Measurements from ENCODE around the gene EVC.

The EVC gene

GRCh38 chr4:5746829-5747737, 36.1 kb downstream of the EVC start:
- CTCF ChIA-PET = no interaction called here
- DNase-seq (ENCODE audit: extremely low spot score) = no peak
- TF ChIP-seq LEF1 (IDR thresholded peaks at IDR 0.05; ENCODE audit: borderline replicate concordance) (no peak), SUZ12 (IDR thresholded peaks at IDR 0.05) (no peak), FOXA1 (IDR thresholded peaks at IDR 0.05) (no peak), TARDBP (IDR thresholded peaks at IDR 0.05) (no peak), NFRKB (IDR thresholded peaks at IDR 0.05) (no peak), BHLHE40 (IDR thresholded peaks at IDR 0.05; ENCODE audit: borderline replicate concordance) (no peak), FOXM1 (IDR thresholded peaks at IDR 0.05; ENCODE audit: borderline replicate concordance) (no peak), SP1 (IDR thresholded peaks at IDR 0.05) (no peak), HDGF (IDR thresholded peaks at IDR 0.05; ENCODE audit: borderline replicate concordance) (no peak), ZNF384 (IDR thresholded peaks at IDR 0.05) (no peak), FOXK2 (IDR thresholded peaks at IDR 0.05) (no peak), CTBP1 (IDR thresholded peaks at IDR 0.05; ENCODE audit: borderline replicate concordance) (no peak), L3MBTL2 (conservative IDR thresholded peaks at IDR 0.05) (no peak), ELF4 (IDR thresholded peaks at IDR 0.05) (no peak)
- POLR2A ChIA-PET = no interaction called here

GRCh38 chr4:5747738-5748375, 36.9 kb downstream of the EVC start:
- DNase-seq (ENCODE audit: extremely low spot score) = no peak
- no peak for TF ChIP-seq SUZ12 (IDR thresholded peaks at IDR 0.05)
- no peak for TF ChIP-seq ARNT (IDR thresholded peaks at IDR 0.05)
- no peak for TF ChIP-seq ELF4 (IDR thresholded peaks at IDR 0.05)
- TF ChIP-seq SP1 (IDR thresholded peaks at IDR 0.05) = no peak
- TF ChIP-seq, protein P1, sequence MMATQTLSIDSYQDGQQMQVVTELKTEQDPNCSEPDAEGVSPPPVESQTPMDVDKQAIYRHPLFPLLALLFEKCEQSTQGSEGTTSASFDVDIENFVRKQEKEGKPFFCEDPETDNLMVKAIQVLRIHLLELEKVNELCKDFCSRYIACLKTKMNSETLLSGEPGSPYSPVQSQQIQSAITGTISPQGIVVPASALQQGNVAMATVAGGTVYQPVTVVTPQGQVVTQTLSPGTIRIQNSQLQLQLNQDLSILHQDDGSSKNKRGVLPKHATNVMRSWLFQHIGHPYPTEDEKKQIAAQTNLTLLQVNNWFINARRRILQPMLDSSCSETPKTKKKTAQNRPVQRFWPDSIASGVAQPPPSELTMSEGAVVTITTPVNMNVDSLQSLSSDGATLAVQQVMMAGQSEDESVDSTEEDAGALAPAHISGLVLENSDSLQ (IDR thresholded peaks at IDR 0.05) = no peak
- TF ChIP-seq NFRKB (IDR thresholded peaks at IDR 0.05) = no peak
- TF ChIP-seq FOXK2 (IDR thresholded peaks at IDR 0.05) = no peak
- TF ChIP-seq FOXM1 (IDR thresholded peaks at IDR 0.05; ENCODE audit: borderline replicate concordance) = no peak
- no peak for TF ChIP-seq L3MBTL2 (conservative IDR thresholded peaks at IDR 0.05)
- no peak for TF ChIP-seq FOXA1 (IDR thresholded peaks at IDR 0.05)
- no peak for TF ChIP-seq BHLHE40 (IDR thresholded peaks at IDR 0.05; ENCODE audit: borderline replicate concordance)
- no peak for TF ChIP-seq CTBP1 (IDR thresholded peaks at IDR 0.05; ENCODE audit: borderline replicate concordance)
- TF ChIP-seq ZNF384 (IDR thresholded peaks at IDR 0.05) = no peak
- TF ChIP-seq TARDBP (IDR thresholded peaks at IDR 0.05) = no peak
- no peak for TF ChIP-seq HDGF (IDR thresholded peaks at IDR 0.05; ENCODE audit: borderline replicate concordance)
- TF ChIP-seq LEF1 (IDR thresholded peaks at IDR 0.05; ENCODE audit: borderline replicate concordance) = no peak
- CTCF ChIA-PET = no interaction called here
- POLR2A ChIA-PET = no interaction called here

DNA sequence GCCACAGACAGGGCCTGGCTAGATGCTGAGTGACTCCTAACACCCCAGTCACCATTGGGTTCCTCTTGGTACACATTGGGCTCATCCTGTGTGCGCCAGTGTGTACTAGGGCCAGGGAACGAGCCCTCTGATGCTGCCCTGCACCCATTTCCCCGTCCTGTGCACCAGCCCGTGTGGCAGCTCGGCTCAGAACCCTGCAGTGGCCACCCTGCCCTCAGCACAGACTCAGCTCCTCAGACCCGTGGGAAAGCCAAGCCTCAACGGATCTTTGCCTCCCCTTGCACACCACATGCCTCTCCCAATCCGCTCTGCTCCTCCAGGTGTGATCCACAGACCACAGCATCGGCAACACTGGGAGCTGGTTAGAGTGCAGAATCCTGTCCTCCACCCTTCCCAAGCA, 38.6 kb downstream of the EVC start:
- TF ChIP-seq FOXA1 (IDR thresholded peaks at IDR 0.05) (no peak), CTBP1 (IDR thresholded peaks at IDR 0.05; ENCODE audit: borderline replicate concordance) (no peak), BHLHE40 (IDR thresholded peaks at IDR 0.05; ENCODE audit: borderline replicate concordance) (no peak), TARDBP (IDR thresholded peaks at IDR 0.05) (no peak), FOXM1 (IDR thresholded peaks at IDR 0.05; ENCODE audit: borderline replicate concordance) (no peak), SUZ12 (IDR thresholded peaks at IDR 0.05) (no peak), L3MBTL2 (conservative IDR thresholded peaks at IDR 0.05) (no peak), HDGF (IDR thresholded peaks at IDR 0.05; ENCODE audit: borderline replicate concordance) (no peak), SP1 (IDR thresholded peaks at IDR 0.05) (no peak), FOXK2 (IDR thresholded peaks at IDR 0.05) (no peak), ARNT (IDR thresholded peaks at IDR 0.05) (no peak), NFRKB (IDR thresholded peaks at IDR 0.05) (no peak), LEF1 (IDR thresholded peaks at IDR 0.05; ENCODE audit: borderline replicate concordance) (no peak), ZNF384 (IDR thresholded peaks at IDR 0.05) (no peak), ELF4 (IDR thresholded peaks at IDR 0.05) (no peak)
- TF ChIP-seq, protein P1 (IDR thresholded peaks at IDR 0.05) = no peak
- no peak for DNase-seq (ENCODE audit: extremely low spot score)
- ChIA-PET CTCF (no interaction called here), POLR2A (no interaction called here)

DNA sequence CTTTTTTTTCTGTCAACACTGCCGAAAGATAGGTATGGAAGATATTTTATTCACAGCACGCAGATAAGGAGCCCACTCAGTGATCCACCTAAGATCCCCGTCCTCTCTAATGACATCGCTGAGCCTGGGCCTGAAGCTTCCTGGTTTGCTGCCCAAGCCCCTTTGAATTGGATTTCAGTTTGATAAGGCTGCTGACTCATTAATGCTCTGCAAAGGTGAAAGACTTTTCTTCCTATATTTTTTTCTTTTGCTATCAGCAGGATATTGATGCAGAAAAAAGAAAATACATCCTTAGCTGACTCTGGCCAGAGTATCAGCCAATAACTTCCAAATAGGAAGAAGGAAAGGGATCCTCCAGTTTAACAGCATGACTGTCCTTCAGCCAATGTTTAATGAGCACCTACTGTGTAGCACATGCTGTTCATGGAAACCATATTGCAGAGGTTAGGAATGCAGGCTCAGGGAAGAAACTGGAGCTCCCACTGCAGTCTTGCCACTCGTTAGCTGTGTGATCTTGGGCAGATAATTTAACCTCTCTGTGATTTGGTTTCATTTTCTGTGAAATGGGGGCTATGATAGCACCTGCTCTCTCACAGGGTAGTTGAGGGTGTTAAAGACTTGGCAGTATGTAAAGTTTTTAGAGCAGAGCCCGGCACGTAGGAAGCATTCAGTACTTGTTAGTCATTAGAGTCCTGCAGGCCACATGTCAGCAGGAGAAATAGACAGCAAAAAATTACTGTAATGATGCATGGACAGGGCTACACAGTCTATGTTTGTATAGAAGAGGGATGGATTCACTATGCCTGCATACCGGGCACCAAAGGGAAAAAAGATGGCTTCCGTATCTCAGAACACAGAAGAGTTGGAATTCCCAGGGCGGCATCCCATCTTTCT, 39.3 kb downstream of the EVC start:
- POLR2A ChIA-PET = no interaction called here
- no peak for DNase-seq (ENCODE audit: extremely low spot score)
- no peak for TF ChIP-seq ARNT (IDR thresholded peaks at IDR 0.05)
- no peak for TF ChIP-seq TARDBP (IDR thresholded peaks at IDR 0.05)
- TF ChIP-seq FOXM1 (IDR thresholded peaks at IDR 0.05; ENCODE audit: borderline replicate concordance) = no peak
- TF ChIP-seq NFRKB (IDR thresholded peaks at IDR 0.05) = no peak
- no peak for TF ChIP-seq ELF4 (IDR thresholded peaks at IDR 0.05)
- no peak for TF ChIP-seq CTBP1 (IDR thresholded peaks at IDR 0.05; ENCODE audit: borderline replicate concordance)
- no peak for TF ChIP-seq BHLHE40 (IDR thresholded peaks at IDR 0.05; ENCODE audit: borderline replicate concordance)
- no peak for TF ChIP-seq SP1 (IDR thresholded peaks at IDR 0.05)
- TF ChIP-seq HDGF (IDR thresholded peaks at IDR 0.05; ENCODE audit: borderline replicate concordance) = no peak
- no peak for TF ChIP-seq FOXK2 (IDR thresholded peaks at IDR 0.05)
- TF ChIP-seq, protein P1 (IDR thresholded peaks at IDR 0.05) = no peak
- CTCF ChIA-PET = no interaction called here
